Thyroid gland (tissue), 4 donors: ENCODE measurements around the gene SATL1. TPM values are rescaled to one million over a fixed set of nuclear protein-coding genes. Genes with fewer than 3 reads are reported as not detected.
"Not testable (repeated sequence)": the region's sequence is repeated elsewhere in the genome, so short reads cannot be mapped to it uniquely, and the experiment has no call there.

Experiments used
- DNase-seq, 2 donors: peaks; one replicate each; pipeline ENCODE4 v3.0.0-alpha.2; 2019
- H3K27ac ChIP-seq, 3 donors: fragments of 200-600 bp; sonication (generic); 1 replicate in 2 of 3; 2 replicates in 1 of 3; pipeline ENCODE4 v1.5.1; 2016 to 2019; ENCODE audit warnings: mild to moderate bottlenecking in 1 of 3, moderate library complexity in 1 of 3
- H3K27me3 ChIP-seq: fragments of 200-600 bp; sonication (generic); one replicate; pipeline ENCODE4 v1.5.1; 2019
- H3K36me3 ChIP-seq, 2 donors: fragments of 200-600 bp; sonication (generic); one replicate each; pipeline ENCODE4 v1.5.1; 2016 to 2019
- H3K4me1 ChIP-seq, 2 donors: fragments of 200-600 bp; sonication (generic); one replicate each; pipeline ENCODE4 v1.5.1; 2017 to 2019
- H3K4me3 ChIP-seq, 3 donors: fragments of 200-600 bp; sonication (generic); replicated peaks in 1 of 3; 1 replicate in 2 of 3; 2 replicates in 1 of 3; pipeline ENCODE4 v1.5.1; 2016; ENCODE audit warnings: mild to moderate bottlenecking in 1 of 3
- H3K9me3 ChIP-seq: fragments of 200-600 bp; sonication (generic); one replicate; pipeline ENCODE4 v1.5.1; 2017
- POLR2A ChIP-seq, 2 donors: fragments of 450-650 bp; IDR thresholded peaks; one replicate each; pipeline ENCODE4 v1.6.1; 2017; ENCODE audit warnings: antibody characterized with exemption in 2 of 2, mild to moderate bottlenecking in 2 of 2, moderate library complexity in 1 of 2
- WGBS, 2 donors: methylation state at CpG; one replicate each; pipeline ENCODE4 v1.1.5; 2017; 5-methylcytosine and 5-hydroxymethylcytosine counted together
- intact Hi-C: fragments of 100-400 bp; cut with DNase I; formaldehyde crosslinking; loops from one replicate; pipeline ENCODE4 v1.15.1; 2023
- total RNA-seq, 4 donors: library from RNA; depleted of rRNA; stranded (reverse); fragments of >200 nt; gene quantifications; one replicate each; pipeline ENCODE4 v1.2.3, GENCODE V29; 2016
- TF ChIP-seq, protein P1 (sequence below), 6 experiments: fragments of 200-600 bp in 3 of 6; fragments of 450-650 bp in 3 of 6; sonication (generic) in 3 of 6; IDR thresholded peaks; one replicate each; pipeline ENCODE4 v1.5.1; 2016 to 2019; ENCODE audit warnings: antibody characterized with exemption in 6 of 6, mild to moderate bottlenecking in 2 of 6, inconsistent platforms in 1 of 6, moderate library complexity in 1 of 6

SATL1 gene
- under 1 TPM in 1 of 4 donors, not detected in 3; 0.13 TPM for total RNA-seq

- Histone ChIP-seq H3K36me3 (no peaks in the 10 kb centered on the region), H3K4me3 (peak within 1 kb of the TSS in 2 of 3 donors; percentile 33 to 41), H3K9me3 (no peaks in the 10 kb centered on the region), H3K27me3 (no peaks in the 10 kb centered on the region), H3K27ac (peak within 1 kb of the TSS in 2 of 3 donors; percentile 53 to 55), H3K4me1 (no peaks in the 10 kb centered on the region)
- intact Hi-C loops = no loop called here
- DNase-seq = peak; percentile 63 to 68
- WGBS, 2 donors = 0 to 1% methylated on average over 3 to 20 of the region's 65 CpGs
- TF ChIP-seq, protein P1, sequence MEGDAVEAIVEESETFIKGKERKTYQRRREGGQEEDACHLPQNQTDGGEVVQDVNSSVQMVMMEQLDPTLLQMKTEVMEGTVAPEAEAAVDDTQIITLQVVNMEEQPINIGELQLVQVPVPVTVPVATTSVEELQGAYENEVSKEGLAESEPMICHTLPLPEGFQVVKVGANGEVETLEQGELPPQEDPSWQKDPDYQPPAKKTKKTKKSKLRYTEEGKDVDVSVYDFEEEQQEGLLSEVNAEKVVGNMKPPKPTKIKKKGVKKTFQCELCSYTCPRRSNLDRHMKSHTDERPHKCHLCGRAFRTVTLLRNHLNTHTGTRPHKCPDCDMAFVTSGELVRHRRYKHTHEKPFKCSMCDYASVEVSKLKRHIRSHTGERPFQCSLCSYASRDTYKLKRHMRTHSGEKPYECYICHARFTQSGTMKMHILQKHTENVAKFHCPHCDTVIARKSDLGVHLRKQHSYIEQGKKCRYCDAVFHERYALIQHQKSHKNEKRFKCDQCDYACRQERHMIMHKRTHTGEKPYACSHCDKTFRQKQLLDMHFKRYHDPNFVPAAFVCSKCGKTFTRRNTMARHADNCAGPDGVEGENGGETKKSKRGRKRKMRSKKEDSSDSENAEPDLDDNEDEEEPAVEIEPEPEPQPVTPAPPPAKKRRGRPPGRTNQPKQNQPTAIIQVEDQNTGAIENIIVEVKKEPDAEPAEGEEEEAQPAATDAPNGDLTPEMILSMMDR (IDR thresholded peaks at IDR 0.05) = no peak
- TF ChIP-seq POLR2A (IDR thresholded peaks at IDR 0.05) = peak in 1 of 2 donors; percentile 61
Measured at GRCh38 chrX:85243761-85244449, at the start of gene SATL1, which contains the start of gene ZNF711. Gene SATL1 (minus strand): TSS chrX:85243779. CDS start chrX:85108968, 134,811 bp downstream. Gene ZNF711 (plus strand): TSS chrX:85243991. CDS start chrX:85247573, 3,582 bp downstream.

GRCh38 chrX:85288992-85289723 is 45.6 kb upstream of the SATL1 start:
- Histone ChIP-seq H3K4me1 (no peaks in the 10 kb centered on the region), H3K27ac (no peak overlapping the region), H3K9me3 (no peaks in the 10 kb centered on the region), H3K36me3 (no peaks in the 10 kb centered on the region), H3K27me3 (no peaks in the 10 kb centered on the region), H3K4me3 (no peak overlapping the region)
- intact Hi-C loops = no loop called here
- no peak for DNase-seq
- WGBS, 2 donors = 94 to 96% methylated on average over 7 of the region's 7 CpGs
- TF ChIP-seq POLR2A (IDR thresholded peaks at IDR 0.05) = no peak
- TF ChIP-seq, protein P1 (IDR thresholded peaks at IDR 0.05) = no peak

GRCh38 chrX:85285286-85285685 is 41.7 kb upstream of the SATL1 start:
- intact Hi-C loops, H3K36me3 ChIP-seq, H3K27me3 ChIP-seq, H3K9me3 ChIP-seq, H3K27ac ChIP-seq, H3K4me3 ChIP-seq, H3K4me1 ChIP-seq, DNase-seq: not testable (repeated sequence)
- 90 to 97% methylated on average over 6 of the region's 6 CpGs for WGBS, 2 donors

GRCh38 chrX:85244450-85245211 is 1.1 kb upstream of the SATL1 start:
- DNase-seq = peak; percentile 4 to 7
- H3K27me3 ChIP-seq = no peaks in the 10 kb centered on the region
- peak overlapping the region in 2 of 3 donors; percentile 53 to 55 for H3K27ac ChIP-seq

GRCh38 chrX:85243155-85243554 is 424 bp downstream of the SATL1 start:
- H3K27me3 ChIP-seq = no peaks in the 10 kb centered on the region
- no peaks in the 10 kb centered on the region for H3K4me1 ChIP-seq
- no peaks in the 10 kb centered on the region for H3K9me3 ChIP-seq
- peak overlapping the region in 1 of 3 donors; percentile 53 for H3K27ac ChIP-seq
- DNase-seq = no peak
- no peak overlapping the region for H3K4me3 ChIP-seq
- no peaks in the 10 kb centered on the region for H3K36me3 ChIP-seq
- intact Hi-C loops = no loop called here
- no peak for TF ChIP-seq POLR2A (IDR thresholded peaks at IDR 0.05)
- TF ChIP-seq, protein P1 (IDR thresholded peaks at IDR 0.05) = no peak
- 38 to 45% methylated on average over 2 of the region's 2 CpGs for WGBS, 2 donors

More at GRCh38 chrX:85244450-85245211, 1.1 kb upstream of the SATL1 start:
- Histone ChIP-seq H3K4me1 (no peaks in the 10 kb centered on the region), H3K36me3 (no peaks in the 10 kb centered on the region), H3K9me3 (no peaks in the 10 kb centered on the region), H3K4me3 (peak overlapping the region in 2 of 3 donors; percentile 33 to 41)
- WGBS, 2 donors = 0 to 3% methylated on average over 27 to 36 of the region's 42 CpGs
- no peak for TF ChIP-seq POLR2A (IDR thresholded peaks at IDR 0.05)
- TF ChIP-seq, protein P1 (IDR thresholded peaks at IDR 0.05) = no peak
- intact Hi-C loops = no loop called here
